Hepatocyte (in vitro differentiated cells): Measurements from ENCODE around the gene MSX1.

Experiments used
- EZH2 ChIP-seq: fragments of 200-600 bp; sonication (generic); IDR thresholded peaks from 2 replicates; pipeline ENCODE4 v1.6.1; 2016; ENCODE audit warnings: antibody characterized with exemption, mild to moderate bottlenecking, borderline replicate concordance
- EZH2phosphoT487 ChIP-seq: fragments of 200-600 bp; sonication (generic); IDR thresholded peaks from one replicate; pipeline ENCODE4 v1.6.1; 2018; ENCODE audit warnings: antibody characterized with exemption, mild to moderate bottlenecking, low read depth, moderate library complexity; ENCODE audit not compliant: unreplicated experiment, severe bottlenecking
- TF ChIP-seq, protein P1 (sequence below): fragments of 200-600 bp; sonication (generic); IDR thresholded peaks from 2 replicates; pipeline ENCODE4 v1.5.1; 2016; ENCODE audit warnings: antibody characterized with exemption, mild to moderate bottlenecking; ENCODE audit not compliant: poor library complexity

DNA sequence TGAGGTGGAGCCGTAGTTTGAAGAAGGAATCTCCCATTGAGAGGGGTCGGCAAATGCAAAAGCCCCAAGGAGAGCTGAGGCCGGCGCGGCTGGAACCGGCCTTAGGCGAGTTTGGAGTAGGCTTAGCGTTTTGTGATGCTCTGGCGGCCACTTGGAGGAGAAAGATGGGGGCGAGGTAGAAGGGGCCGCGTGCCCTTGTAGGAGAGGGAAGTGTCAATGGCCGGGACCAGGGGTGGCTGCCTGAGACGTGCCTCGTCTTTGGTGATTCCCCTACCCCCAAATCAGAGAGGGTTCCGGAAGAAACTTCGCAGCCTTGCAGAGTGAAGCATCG lies 11.7 kb downstream of the MSX1 start:
- TF ChIP-seq, protein P1, sequence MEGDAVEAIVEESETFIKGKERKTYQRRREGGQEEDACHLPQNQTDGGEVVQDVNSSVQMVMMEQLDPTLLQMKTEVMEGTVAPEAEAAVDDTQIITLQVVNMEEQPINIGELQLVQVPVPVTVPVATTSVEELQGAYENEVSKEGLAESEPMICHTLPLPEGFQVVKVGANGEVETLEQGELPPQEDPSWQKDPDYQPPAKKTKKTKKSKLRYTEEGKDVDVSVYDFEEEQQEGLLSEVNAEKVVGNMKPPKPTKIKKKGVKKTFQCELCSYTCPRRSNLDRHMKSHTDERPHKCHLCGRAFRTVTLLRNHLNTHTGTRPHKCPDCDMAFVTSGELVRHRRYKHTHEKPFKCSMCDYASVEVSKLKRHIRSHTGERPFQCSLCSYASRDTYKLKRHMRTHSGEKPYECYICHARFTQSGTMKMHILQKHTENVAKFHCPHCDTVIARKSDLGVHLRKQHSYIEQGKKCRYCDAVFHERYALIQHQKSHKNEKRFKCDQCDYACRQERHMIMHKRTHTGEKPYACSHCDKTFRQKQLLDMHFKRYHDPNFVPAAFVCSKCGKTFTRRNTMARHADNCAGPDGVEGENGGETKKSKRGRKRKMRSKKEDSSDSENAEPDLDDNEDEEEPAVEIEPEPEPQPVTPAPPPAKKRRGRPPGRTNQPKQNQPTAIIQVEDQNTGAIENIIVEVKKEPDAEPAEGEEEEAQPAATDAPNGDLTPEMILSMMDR, result no peak
- TF ChIP-seq EZH2, result peak; percentile 61
- no peak for TF ChIP-seq EZH2phosphoT487
